ENCODE data around the gene TPSB2.

Gene TPSB2

GRCh38 chr16:1261131-1261892 lies 31.3 kb upstream of the TPSB2 start (continued):
- no peak for TF ChIP-seq ZNF560 (tag by site-specific recombination; IDR thresholded peaks at IDR 0.05; ENCODE audit: borderline replicate concordance)
- no peak for TF ChIP-seq ZNF548 (tag by site-specific recombination; IDR thresholded peaks at IDR 0.05)
- TF ChIP-seq ZNF132 (tag by site-specific recombination; IDR thresholded peaks at IDR 0.05; ENCODE audit: borderline replicate concordance): no peak
- peak; percentile 51 for TF ChIP-seq ZNF335 (tag by site-specific recombination; conservative IDR thresholded peaks at IDR 0.05)
- no peak for TF ChIP-seq PRDM4 (tag by site-specific recombination; IDR thresholded peaks at IDR 0.05)
- TF ChIP-seq SCRT1 (tag by site-specific recombination; IDR thresholded peaks at IDR 0.05; ENCODE audit: borderline replicate concordance): no peak
- TF ChIP-seq ZNF19 (tag by site-specific recombination; IDR thresholded peaks at IDR 0.05; ENCODE audit: low read depth): no peak
- 0 out of 2 replicates have a peak, but pooled peaks have one; percentile 31 for TF ChIP-seq ZNF600 (tag by site-specific recombination; IDR thresholded peaks at IDR 0.05)
- TF ChIP-seq ZNF449 (tag by site-specific recombination; IDR thresholded peaks at IDR 0.05): peak; percentile 77; the same call in 1 of the 2 replicates
- no peak for TF ChIP-seq ZNF580 (tag by site-specific recombination; IDR thresholded peaks at IDR 0.05)
- TF ChIP-seq ZNF830 (tag by site-specific recombination; IDR thresholded peaks at IDR 0.05; ENCODE audit: low read depth): no peak
- no peak for TF ChIP-seq HIC1 (tag by site-specific recombination; IDR thresholded peaks at IDR 0.05)
- no peak for TF ChIP-seq ZNF521 (tag by site-specific recombination; IDR thresholded peaks at IDR 0.05)
- no peak for TF ChIP-seq ZNF549 (tag by site-specific recombination; IDR thresholded peaks at IDR 0.05)
- no peak for TF ChIP-seq ZNF610 (tag by site-specific recombination; IDR thresholded peaks at IDR 0.05; ENCODE audit: borderline replicate concordance)
- peak; percentile 37; the same call in 1 of the 2 replicates for TF ChIP-seq ZBTB8A (tag by site-specific recombination; IDR thresholded peaks at IDR 0.05)
- TF ChIP-seq ZNF37A (tag by site-specific recombination; IDR thresholded peaks at IDR 0.05): no peak
- no peak for TF ChIP-seq MZF1 (tag by site-specific recombination; IDR thresholded peaks at IDR 0.05; ENCODE audit: borderline replicate concordance)
- no peak for TF ChIP-seq ZNF148 (tag by site-specific recombination; IDR thresholded peaks at IDR 0.05; ENCODE audit: borderline replicate concordance)
- TF ChIP-seq ZBTB48 (tag by site-specific recombination; IDR thresholded peaks at IDR 0.05): no peak
- no peak for TF ChIP-seq GFI1B (tag by site-specific recombination; IDR thresholded peaks at IDR 0.05)
- TF ChIP-seq GLIS2 (tag by site-specific recombination; IDR thresholded peaks at IDR 0.05): no peak
- TF ChIP-seq ZNF530 (tag by site-specific recombination; IDR thresholded peaks at IDR 0.05; ENCODE audit: low read depth): no peak
- TF ChIP-seq KLF17 (tag by site-specific recombination; IDR thresholded peaks at IDR 0.05): no peak
- no peak for TF ChIP-seq MYNN (tag by site-specific recombination; IDR thresholded peaks at IDR 0.05; ENCODE audit: borderline replicate concordance)
- no peak for TF ChIP-seq HOXC10 (CRISPR knock-in tag; IDR thresholded peaks at IDR 0.05)
